Measurements from ENCODE around the gene ROCK2.

The ROCK2 gene

DNA sequence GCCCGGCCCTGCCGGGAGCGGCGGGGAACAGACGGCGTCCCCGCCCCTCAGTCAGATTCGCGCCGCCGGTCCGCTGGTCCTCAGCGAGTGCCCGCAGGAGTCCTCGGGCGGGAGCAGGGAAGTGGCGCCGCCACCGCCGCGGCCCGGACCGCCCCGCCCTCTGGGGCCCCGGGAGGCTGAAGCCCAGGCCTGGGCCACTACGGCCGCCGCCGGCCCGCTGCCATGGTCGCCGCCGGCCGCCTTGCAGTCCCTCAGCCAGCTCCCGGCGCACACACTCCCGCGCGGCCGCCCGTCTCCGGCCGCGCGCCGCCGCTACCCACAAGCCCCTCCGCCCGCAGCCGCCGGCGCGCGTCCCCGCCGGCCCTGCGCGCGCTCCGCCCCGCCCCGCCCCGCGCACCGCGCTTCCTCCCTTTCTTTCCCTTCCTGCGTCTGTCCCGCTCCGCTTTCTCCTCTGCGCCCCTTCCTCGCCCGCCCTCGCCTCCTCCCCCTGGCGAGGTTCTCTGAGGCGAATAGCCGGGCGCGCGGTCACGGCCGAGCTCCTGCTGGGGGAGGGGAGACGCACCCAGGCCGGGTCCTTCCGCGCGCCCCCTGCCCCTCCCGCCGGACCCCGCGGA, at the start of gene ROCK2:
Gene ROCK2, minus strand, starts transcription at position 295 of the 614 bp plus-strand sequence. CDS start 500 bp downstream, outside the sequence.
- Histone ChIP-seq H3K4me2 (ENCODE audit: low read depth, low read length, poor library complexity, severe bottlenecking) (peak within 1 kb of the TSS; percentile 90), H2AFZ (ENCODE audit: low read length) (peak within 1 kb of the TSS; percentile 79; the same call in 1 of the 2 replicates), H3K79me2 (ENCODE audit: insufficient read depth, low read length) (peaks cover 48% of the 10 kb centered on the region), H3K9me2 (replicated peaks; ENCODE audit: low read depth, low read length) (no peaks in the 10 kb centered on the region), H3K27me3 (ENCODE audit: insufficient read depth, low read length, poor library complexity, severe bottlenecking) (peaks cover 5% of the 10 kb centered on the region), H3K4me3 (ENCODE audit: low read length, poor library complexity, severe bottlenecking) (peak within 1 kb of the TSS; percentile 87), H3K4me1 (ENCODE audit: insufficient read depth, low read length, poor library complexity, severe bottlenecking) (peaks cover 31% of the 10 kb centered on the region), H4K20me1 (ENCODE audit: insufficient read depth, low read length, poor library complexity, severe bottlenecking) (peaks cover 43% of the 10 kb centered on the region), H3K9me3 (ENCODE audit: insufficient read depth, low read depth, low read length) (no peaks in the 10 kb centered on the region), H3K9ac (ENCODE audit: low read depth, low read length, poor library complexity, severe bottlenecking) (peak within 1 kb of the TSS; percentile 82), H3F3A (ENCODE audit: low read depth) (peaks cover 17% of the 10 kb centered on the region), H3K36me3 (ENCODE audit: insufficient read depth, low read length) (no peaks in the 10 kb centered on the region)
- no peak for TF ChIP-seq EZH2phosphoT487 (IDR thresholded peaks at IDR 0.05; ENCODE audit: borderline replicate concordance)
- TF ChIP-seq, protein P1, sequence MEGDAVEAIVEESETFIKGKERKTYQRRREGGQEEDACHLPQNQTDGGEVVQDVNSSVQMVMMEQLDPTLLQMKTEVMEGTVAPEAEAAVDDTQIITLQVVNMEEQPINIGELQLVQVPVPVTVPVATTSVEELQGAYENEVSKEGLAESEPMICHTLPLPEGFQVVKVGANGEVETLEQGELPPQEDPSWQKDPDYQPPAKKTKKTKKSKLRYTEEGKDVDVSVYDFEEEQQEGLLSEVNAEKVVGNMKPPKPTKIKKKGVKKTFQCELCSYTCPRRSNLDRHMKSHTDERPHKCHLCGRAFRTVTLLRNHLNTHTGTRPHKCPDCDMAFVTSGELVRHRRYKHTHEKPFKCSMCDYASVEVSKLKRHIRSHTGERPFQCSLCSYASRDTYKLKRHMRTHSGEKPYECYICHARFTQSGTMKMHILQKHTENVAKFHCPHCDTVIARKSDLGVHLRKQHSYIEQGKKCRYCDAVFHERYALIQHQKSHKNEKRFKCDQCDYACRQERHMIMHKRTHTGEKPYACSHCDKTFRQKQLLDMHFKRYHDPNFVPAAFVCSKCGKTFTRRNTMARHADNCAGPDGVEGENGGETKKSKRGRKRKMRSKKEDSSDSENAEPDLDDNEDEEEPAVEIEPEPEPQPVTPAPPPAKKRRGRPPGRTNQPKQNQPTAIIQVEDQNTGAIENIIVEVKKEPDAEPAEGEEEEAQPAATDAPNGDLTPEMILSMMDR (conservative IDR thresholded peaks at IDR 0.05; ENCODE audit: low read length), result no peak

DNA sequence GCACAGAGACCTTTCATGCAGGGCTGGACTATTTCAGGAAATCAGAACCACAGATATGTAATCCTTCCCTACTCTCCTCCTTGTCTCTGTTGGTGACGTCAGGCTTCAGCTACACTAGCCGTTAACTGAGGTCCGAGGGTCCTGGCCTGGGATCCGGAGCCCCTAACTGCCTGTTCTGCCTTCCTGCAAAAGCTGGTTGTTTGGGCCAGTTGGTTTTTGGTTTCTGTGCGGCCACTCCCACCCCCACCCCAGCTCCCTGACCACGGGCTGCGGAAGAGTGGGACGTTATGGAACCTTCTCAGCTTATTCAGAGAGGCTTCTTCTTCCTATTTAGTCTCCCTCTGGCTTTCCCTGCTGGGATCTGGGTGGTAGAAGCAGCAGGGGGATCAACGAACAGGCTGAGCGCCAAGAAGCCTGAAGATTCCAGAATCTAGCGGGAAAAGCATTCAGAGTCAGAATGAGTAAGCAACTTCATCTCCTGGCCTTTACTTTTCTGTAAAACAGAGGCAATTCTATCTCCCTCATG, 49.3 kb upstream of the ROCK2 start:
- Histone ChIP-seq H3K9me3 (ENCODE audit: insufficient read depth, low read depth, low read length) (no peaks in the 10 kb centered on the region), H3K4me2 (ENCODE audit: low read depth, low read length, poor library complexity, severe bottlenecking) (no peak overlapping the region), H2AFZ (ENCODE audit: low read length) (no peak overlapping the region), H3K36me3 (ENCODE audit: insufficient read depth, low read length) (no peaks in the 10 kb centered on the region), H3K4me3 (ENCODE audit: low read length, poor library complexity, severe bottlenecking) (no peak overlapping the region), H3K4me1 (ENCODE audit: insufficient read depth, low read length, poor library complexity, severe bottlenecking) (peaks cover 15% of the 10 kb centered on the region), H3K27me3 (ENCODE audit: insufficient read depth, low read length, poor library complexity, severe bottlenecking) (no peaks in the 10 kb centered on the region), H3K79me2 (ENCODE audit: insufficient read depth, low read length) (no peaks in the 10 kb centered on the region), H3K9ac (ENCODE audit: low read depth, low read length, poor library complexity, severe bottlenecking) (no peak overlapping the region), H3F3A (ENCODE audit: low read depth) (peaks cover 4% of the 10 kb centered on the region; the same call in 1 of the 2 replicates), H4K20me1 (ENCODE audit: insufficient read depth, low read length, poor library complexity, severe bottlenecking) (no peaks in the 10 kb centered on the region), H3K9me2 (replicated peaks; ENCODE audit: low read depth, low read length) (no peaks in the 10 kb centered on the region)
- TF ChIP-seq, protein P1 (conservative IDR thresholded peaks at IDR 0.05; ENCODE audit: low read length), result no peak
- no peak for TF ChIP-seq EZH2phosphoT487 (IDR thresholded peaks at IDR 0.05; ENCODE audit: borderline replicate concordance)

DNA sequence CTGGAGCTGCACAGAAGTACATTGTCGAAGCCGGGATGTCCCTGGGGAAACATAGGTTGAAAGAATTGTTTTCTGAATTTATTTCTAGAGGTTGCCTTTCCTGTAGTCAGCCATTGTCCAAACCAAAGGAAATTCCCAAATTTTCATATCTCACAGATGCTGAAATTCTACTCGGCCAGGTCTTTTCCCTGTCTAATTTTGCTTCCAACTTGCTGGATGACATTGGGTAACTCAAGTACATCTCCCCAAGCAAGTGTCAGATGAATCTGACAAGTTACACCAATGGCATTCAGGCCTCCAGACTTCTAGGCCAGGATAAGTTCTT, 47.5 kb upstream of the ROCK2 start:
- no peaks in the 10 kb centered on the region for H3K9me2 ChIP-seq (replicated peaks; ENCODE audit: low read depth, low read length)
- H4K20me1 ChIP-seq (ENCODE audit: insufficient read depth, low read length, poor library complexity, severe bottlenecking), result no peaks in the 10 kb centered on the region

More for the DNA sequence above, 47.5 kb upstream of the ROCK2 start:
- H3K4me2 ChIP-seq (ENCODE audit: low read depth, low read length, poor library complexity, severe bottlenecking), result no peak overlapping the region
- no peak for TF ChIP-seq EZH2phosphoT487 (IDR thresholded peaks at IDR 0.05; ENCODE audit: borderline replicate concordance)
- TF ChIP-seq, protein P1 (conservative IDR thresholded peaks at IDR 0.05; ENCODE audit: low read length), result no peak
- H3F3A ChIP-seq (ENCODE audit: low read depth), result peaks cover 9% of the 10 kb centered on the region; the same call in 1 of the 2 replicates
- H3K27me3 ChIP-seq (ENCODE audit: insufficient read depth, low read length, poor library complexity, severe bottlenecking), result no peaks in the 10 kb centered on the region
- H3K9me3 ChIP-seq (ENCODE audit: insufficient read depth, low read depth, low read length), result no peaks in the 10 kb centered on the region
- no peak overlapping the region for H3K9ac ChIP-seq (ENCODE audit: low read depth, low read length, poor library complexity, severe bottlenecking)
- H3K79me2 ChIP-seq (ENCODE audit: insufficient read depth, low read length), result no peaks in the 10 kb centered on the region
- H3K4me1 ChIP-seq (ENCODE audit: insufficient read depth, low read length, poor library complexity, severe bottlenecking), result peaks cover 31% of the 10 kb centered on the region
- H3K4me3 ChIP-seq (ENCODE audit: low read length, poor library complexity, severe bottlenecking), result no peak overlapping the region
- H2AFZ ChIP-seq (ENCODE audit: low read length), result no peak overlapping the region
- H3K36me3 ChIP-seq (ENCODE audit: insufficient read depth, low read length), result no peaks in the 10 kb centered on the region

Data from Loucy (cell line).